GM10248 (cell line): Measurements from ENCODE around the gene LAMTOR2.

Source experiments
- CTCF ChIA-PET: fragments of 300-600 bp; sonication (Branson Sonifier 250); formaldehyde crosslinking; extraction: SDS; loops from one replicate; lab custom pipeline; 2021; ENCODE audit warnings: antibody characterized with exemption; lab: Yijun Ruan, JAX
- POLR2A ChIA-PET: fragments of 350-650 bp; sonication (Branson Sonifier 250); formaldehyde crosslinking; extraction: SDS; loops from one replicate; lab custom pipeline; 2020; ENCODE audit warnings: antibody characterized with exemption; lab: Yijun Ruan, JAX
- DNase-seq: peaks from one replicate; pipeline ENCODE4 v3.0.0; 2012; ENCODE audit errors: extremely low spot score
- TF ChIP-seq, protein P1 (sequence below): IDR thresholded peaks from 2 replicates; pipeline ENCODE4 v1.5.1; 2012; ENCODE audit warnings: mild to moderate bottlenecking, low read depth; ENCODE audit errors: extremely low read depth, missing control alignments, control extremely low read depth

The LAMTOR2 gene

DNA sequence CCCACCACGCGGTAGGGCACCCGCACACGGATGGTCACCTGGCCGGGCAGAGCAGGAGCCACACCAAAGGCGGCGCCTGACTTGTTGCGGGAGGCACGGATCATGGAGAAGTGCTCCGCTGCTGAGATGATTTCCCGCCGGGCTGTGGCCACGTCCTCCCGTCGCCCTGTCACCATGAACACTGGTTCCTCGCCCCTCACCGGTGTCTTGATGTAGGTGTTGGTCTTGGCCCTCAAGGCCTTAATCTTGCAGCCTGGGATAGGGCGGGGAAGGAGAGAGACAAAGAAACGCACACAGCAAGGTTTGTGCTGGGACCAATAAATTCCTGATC is 22.8 kb downstream of the LAMTOR2 start:
- ChIA-PET CTCF (interaction anchor here (2.1 kb wide), 1 partner anchor 11 kb away, joined by 10 read pairs; no protein-coding TSS in a partner anchor), POLR2A (no interaction called here)
- TF ChIP-seq, protein P1, sequence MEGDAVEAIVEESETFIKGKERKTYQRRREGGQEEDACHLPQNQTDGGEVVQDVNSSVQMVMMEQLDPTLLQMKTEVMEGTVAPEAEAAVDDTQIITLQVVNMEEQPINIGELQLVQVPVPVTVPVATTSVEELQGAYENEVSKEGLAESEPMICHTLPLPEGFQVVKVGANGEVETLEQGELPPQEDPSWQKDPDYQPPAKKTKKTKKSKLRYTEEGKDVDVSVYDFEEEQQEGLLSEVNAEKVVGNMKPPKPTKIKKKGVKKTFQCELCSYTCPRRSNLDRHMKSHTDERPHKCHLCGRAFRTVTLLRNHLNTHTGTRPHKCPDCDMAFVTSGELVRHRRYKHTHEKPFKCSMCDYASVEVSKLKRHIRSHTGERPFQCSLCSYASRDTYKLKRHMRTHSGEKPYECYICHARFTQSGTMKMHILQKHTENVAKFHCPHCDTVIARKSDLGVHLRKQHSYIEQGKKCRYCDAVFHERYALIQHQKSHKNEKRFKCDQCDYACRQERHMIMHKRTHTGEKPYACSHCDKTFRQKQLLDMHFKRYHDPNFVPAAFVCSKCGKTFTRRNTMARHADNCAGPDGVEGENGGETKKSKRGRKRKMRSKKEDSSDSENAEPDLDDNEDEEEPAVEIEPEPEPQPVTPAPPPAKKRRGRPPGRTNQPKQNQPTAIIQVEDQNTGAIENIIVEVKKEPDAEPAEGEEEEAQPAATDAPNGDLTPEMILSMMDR, result no peak
- DNase-seq, result no peak

DNA sequence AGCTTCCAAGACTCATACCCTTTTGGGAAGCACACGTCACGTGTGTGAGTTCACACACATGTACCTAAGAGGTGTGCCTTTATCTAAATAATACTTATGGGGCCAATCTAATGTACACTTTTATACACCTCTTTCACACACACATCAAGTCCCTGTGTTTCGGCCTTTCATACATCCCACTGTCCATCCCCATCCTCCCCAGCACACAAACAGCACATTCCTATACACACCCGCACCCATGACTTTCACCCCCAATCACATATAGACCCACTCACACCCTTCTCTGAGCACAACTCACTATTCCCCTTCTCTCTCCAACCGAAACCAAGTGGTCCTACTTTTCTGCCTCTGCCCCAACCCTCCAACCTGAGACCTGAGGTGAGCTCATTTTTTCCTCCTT is 24.1 kb downstream of the LAMTOR2 start:
- ChIA-PET CTCF (interaction anchor here (0.9 to 2.1 kb wide), 6 partner anchors 12 to 204 kb away, joined by 3 to 10 read pairs (median 5); partner anchors contain the start of genes LAMTOR2, SMG5 and UBQLN4), POLR2A (interaction anchor here (0.9 kb wide), 1 partner anchor 35 kb away, joined by 3 read pairs; no protein-coding TSS in a partner anchor)
- DNase-seq, result no peak
- TF ChIP-seq, protein P1, result no peak

DNA sequence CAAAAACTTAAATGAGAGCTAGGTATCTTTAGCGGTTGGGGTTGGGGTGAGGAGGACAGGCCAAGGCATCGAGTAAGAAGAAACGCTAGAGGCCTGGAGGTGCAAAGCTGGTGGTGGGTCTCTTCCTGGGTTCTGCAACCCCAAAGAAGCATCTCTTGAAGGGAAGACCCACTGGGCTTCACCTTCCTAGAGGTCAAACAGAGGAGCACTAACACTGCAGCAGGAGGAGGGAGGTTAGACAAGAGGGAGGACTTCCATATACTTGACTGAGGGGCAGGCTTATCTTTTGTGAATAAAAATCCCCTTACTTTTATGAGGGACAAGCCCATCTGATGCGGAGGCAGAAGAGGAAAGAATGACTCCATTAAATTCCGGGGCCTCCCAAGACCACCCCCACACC is 25.2 kb downstream of the LAMTOR2 start:
- POLR2A ChIA-PET, result no interaction called here
- CTCF ChIA-PET, result interaction anchor here (0.7 to 1.9 kb wide), 4 partner anchors 13 to 203 kb away, joined by 3 to 4 read pairs (median 3); partner anchors contain the start of genes LAMTOR2, SLC25A44, SMG5 and UBQLN4
- DNase-seq, result no peak
- TF ChIP-seq, protein P1, result no peak

DNA sequence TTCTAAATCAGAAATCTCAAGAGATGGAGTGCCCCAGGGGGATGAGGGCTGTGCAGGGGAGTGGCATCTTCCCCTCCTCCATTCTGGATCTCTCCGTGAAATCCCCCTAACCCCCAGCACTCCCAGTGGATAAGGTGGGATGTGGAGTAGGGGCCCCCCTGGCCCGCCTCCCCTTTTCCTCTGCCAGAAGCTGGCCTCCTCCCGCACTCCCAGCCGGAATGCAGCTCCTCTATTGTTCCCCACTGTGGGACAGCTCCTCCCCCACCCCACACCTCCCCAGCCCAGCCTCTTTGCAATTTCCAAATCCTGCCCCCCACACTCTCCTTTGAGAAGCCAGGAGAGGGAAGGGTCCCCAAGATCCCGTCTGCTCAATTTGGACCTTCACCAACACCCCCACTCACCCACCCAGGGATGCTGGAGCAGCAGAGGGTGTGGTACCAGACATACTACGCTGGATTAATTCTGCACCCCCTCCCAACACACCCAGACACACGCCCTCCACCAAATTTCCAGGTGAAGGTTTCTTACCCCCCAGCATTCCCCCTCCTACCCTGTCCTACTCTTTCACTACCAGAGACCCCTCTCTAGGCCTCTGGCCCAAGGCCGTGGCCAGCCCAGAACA is 25.8 kb downstream of the LAMTOR2 start:
- TF ChIP-seq, protein P1, result no peak
- DNase-seq, result no peak
- ChIA-PET CTCF (interaction anchor here (0.7 to 1.9 kb wide), 4 partner anchors 14 to 203 kb away, joined by 3 to 4 read pairs (median 3); partner anchors contain the start of genes LAMTOR2, SLC25A44, SMG5 and UBQLN4), POLR2A (no interaction called here)

DNA sequence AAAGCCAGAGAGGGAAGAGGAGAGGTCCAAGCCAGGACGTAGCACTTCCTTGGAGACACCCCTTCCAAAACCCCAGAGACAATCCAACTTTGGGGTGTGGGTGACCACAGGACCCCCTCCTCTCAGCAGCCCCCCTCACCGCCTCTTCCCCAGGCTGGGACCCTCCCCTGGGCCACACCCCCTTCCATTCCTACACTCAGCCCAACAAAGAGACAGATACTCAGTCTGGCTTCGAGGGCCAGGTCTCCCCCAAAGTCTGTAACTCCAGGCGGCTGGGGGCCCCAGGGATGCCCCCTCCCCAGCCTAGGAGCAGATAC is 26.2 kb downstream of the LAMTOR2 start:
- TF ChIP-seq, protein P1, result no peak
- no peak for DNase-seq
- ChIA-PET POLR2A (no interaction called here), CTCF (interaction anchor here (1.3 to 2.0 kb wide), 2 partner anchors 15 to 113 kb away, joined by 3 to 10 read pairs; partner anchors contain the start of gene SLC25A44)

DNA sequence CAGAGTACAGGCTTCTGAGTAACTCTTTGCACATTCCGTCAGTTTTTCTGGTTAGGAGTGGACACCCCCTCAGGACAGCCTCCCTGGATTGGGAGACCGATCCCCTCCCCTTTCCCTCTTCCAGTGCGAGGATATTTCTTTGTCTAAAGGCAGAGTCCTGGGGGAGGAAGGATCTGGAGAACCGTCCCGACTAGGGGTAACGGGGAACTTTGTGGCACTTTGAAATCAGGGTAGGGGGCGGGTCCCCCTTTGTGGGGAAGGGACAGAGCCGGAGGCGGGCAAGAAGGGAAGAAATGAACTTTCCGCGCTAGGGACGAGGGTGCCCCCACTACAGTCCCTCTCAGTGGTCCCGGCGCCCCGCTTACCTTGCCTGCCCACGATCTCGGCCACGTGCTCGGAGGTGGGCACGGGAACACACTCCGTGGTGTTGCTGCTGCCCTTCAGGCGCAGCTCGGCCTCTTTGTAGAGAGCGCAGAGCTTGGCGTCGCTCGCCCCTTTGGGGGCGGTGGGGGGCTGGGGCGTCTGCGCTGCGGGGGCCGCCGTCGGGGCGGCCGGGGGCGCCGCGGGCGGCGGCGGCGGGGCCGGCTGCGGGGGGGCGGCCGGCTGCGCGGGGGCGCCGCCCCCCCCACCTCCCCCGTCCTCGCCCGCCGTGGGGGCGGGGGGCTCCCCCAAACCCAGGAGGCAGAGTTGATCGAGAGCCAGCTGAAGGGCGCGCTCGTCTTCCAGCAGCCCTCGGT is 26.8 kb downstream of the LAMTOR2 start:
- ChIA-PET POLR2A (no interaction called here), CTCF (interaction anchor here (1.3 to 29.1 kb wide), 4 partner anchors 10 to 43 kb away, joined by 3 to 1172 read pairs (median 14); partner anchors contain the start of gene LMNA)
- TF ChIP-seq, protein P1, result no peak
- no peak for DNase-seq
